C4-2B (cell line): ENCODE results near the gene RNF207.

Experiments
- ZFX ChIP-seq: fragments of 450-650 bp; IDR thresholded peaks from 2 replicates; pipeline ENCODE4 v1.6.1; 2017
- TF ChIP-seq, protein P1 (sequence below): fragments of 450-650 bp; conservative IDR thresholded peaks from 2 replicates; pipeline ENCODE4 v1.5.1; 2017; ENCODE audit warnings: mild to moderate bottlenecking

- no peak for TF ChIP-seq ZFX
- TF ChIP-seq, protein P1, sequence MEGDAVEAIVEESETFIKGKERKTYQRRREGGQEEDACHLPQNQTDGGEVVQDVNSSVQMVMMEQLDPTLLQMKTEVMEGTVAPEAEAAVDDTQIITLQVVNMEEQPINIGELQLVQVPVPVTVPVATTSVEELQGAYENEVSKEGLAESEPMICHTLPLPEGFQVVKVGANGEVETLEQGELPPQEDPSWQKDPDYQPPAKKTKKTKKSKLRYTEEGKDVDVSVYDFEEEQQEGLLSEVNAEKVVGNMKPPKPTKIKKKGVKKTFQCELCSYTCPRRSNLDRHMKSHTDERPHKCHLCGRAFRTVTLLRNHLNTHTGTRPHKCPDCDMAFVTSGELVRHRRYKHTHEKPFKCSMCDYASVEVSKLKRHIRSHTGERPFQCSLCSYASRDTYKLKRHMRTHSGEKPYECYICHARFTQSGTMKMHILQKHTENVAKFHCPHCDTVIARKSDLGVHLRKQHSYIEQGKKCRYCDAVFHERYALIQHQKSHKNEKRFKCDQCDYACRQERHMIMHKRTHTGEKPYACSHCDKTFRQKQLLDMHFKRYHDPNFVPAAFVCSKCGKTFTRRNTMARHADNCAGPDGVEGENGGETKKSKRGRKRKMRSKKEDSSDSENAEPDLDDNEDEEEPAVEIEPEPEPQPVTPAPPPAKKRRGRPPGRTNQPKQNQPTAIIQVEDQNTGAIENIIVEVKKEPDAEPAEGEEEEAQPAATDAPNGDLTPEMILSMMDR = no peak
Observed at GRCh38 chr1:6234502-6235295, 28.8 kb downstream of the RNF207 start.
